Heart left ventricle (tissue), 16 donors: ENCODE data around the gene FGFRL1. TPM values are rescaled to one million over a fixed set of nuclear protein-coding genes. Genes with fewer than 3 reads are reported as not detected.
A peak's percentile ranks its signal among the peaks of the same experiment; 100 is the strongest.

Experiments
- ATAC-seq, 4 donors: fragments of 200-7000 bp; cut with Tn5 transposase; one replicate each; pipeline ENCODE4 v1.9.1; 2020 to 2022; ENCODE audit warnings: moderate library complexity in 4 of 4, mild to moderate bottlenecking in 3 of 4, moderate number of reproducible peaks in 1 of 4
- DNase-seq, 5 donors: peaks; one replicate each; pipeline ENCODE4 v3.0.0-alpha.2; 2020
- H3K27ac ChIP-seq, 12 donors: fragments of 200-600 bp; sonication (generic) in 4 of 12; one replicate each; pipeline versions ENCODE4 v1.5.0 to v1.8.0; 2016 to 2022; ENCODE audit warnings: mild to moderate bottlenecking in 2 of 12
- H3K27me3 ChIP-seq, 9 donors: fragments of 200-600 bp; sonication (generic) in 2 of 9; one replicate each; pipeline versions ENCODE4 v1.5.1 to v1.8.0; 2016 to 2022; ENCODE audit warnings: mild to moderate bottlenecking in 3 of 9
- H3K36me3 ChIP-seq, 9 donors: fragments of 200-600 bp; sonication (generic) in 2 of 9; one replicate each; pipeline versions ENCODE4 v1.5.0 to v1.8.0; 2018 to 2022; ENCODE audit warnings: mild to moderate bottlenecking in 2 of 9
- H3K4me1 ChIP-seq, 12 donors: fragments of 200-600 bp; sonication (generic) in 4 of 12; one replicate each; pipeline versions ENCODE4 v1.5.0 to v1.8.0; 2016 to 2022; ENCODE audit warnings: mild to moderate bottlenecking in 3 of 12
- H3K4me3 ChIP-seq, 12 donors: fragments of 200-600 bp; sonication (generic) in 4 of 12; one replicate each; pipeline versions ENCODE4 v1.5.0 to v1.8.0; 2017 to 2022; ENCODE audit warnings: mild to moderate bottlenecking in 9 of 12, moderate library complexity in 4 of 12
- H3K9me3 ChIP-seq, 12 donors: fragments of 200-600 bp; sonication (generic) in 4 of 12; one replicate each; pipeline versions ENCODE4 v1.5.0 to v1.8.0; 2016 to 2022; ENCODE audit warnings: mild to moderate bottlenecking in 1 of 12
- CTCF ChIP-seq, 12 donors: fragments of 200-600 bp; sonication (generic) in 4 of 12; IDR thresholded peaks; one replicate each; pipeline versions ENCODE4 v1.5.0 to v1.8.0; 2018 to 2022; ENCODE audit warnings: antibody characterized with exemption in 12 of 12, mild to moderate bottlenecking in 5 of 12
- POLR2A ChIP-seq, 2 donors: fragments of 450-650 bp; IDR thresholded peaks; one replicate each; pipeline ENCODE4 v1.6.1; 2017; ENCODE audit warnings: antibody characterized with exemption in 2 of 2, mild to moderate bottlenecking in 2 of 2, moderate library complexity in 2 of 2
- WGBS, 4 donors: extraction: QIAGEN DNeasy Blood & Tissue Kit in 2 of 4; methylation state at CpG; one replicate each; pipeline versions ENCODE4 v1.1.5 to v1.1.7; 2013 to 2018; 5-methylcytosine and 5-hydroxymethylcytosine counted together
- intact Hi-C, 10 donors: fragments of 100-400 bp; cut with DNase I; formaldehyde crosslinking; loops; one replicate each; pipeline versions ENCODE4 v1.11.1 to v1.14.2; 2022
- polyA plus RNA-seq, 2 donors: library from polyadenylated mRNA; stranded (reverse); fragments of 200-250 nt; gene quantifications; one replicate each; pipeline ENCODE4 v1.2.3, GENCODE V29; 2013
- total RNA-seq, 9 donors: library from RNA; depleted of rRNA in 2 of 9; stranded (reverse); fragments of >200 nt in 2 of 9; fragmentation: NEBNext Ultra II Directional in 3 of 9; extraction: Animal tissue kit (Norgen Biotek cat#: 25700) in 3 of 9; gene quantifications; one replicate each; pipeline versions ENCODE4 v1.1.0 to v1.2.4, GENCODE V29; 2016 to 2023
- donor health status: ischemic (EF 13 %, LVEDD 7.1; RV severe dilation, severe dysfunction).
- donor health status: healthy with polysubstance abuse.
- donor health status: DM: no; HTN: yes; CAD: no.
- donor health status: DM: no; HTN: no; CAD: no.
- donor health status: ischemic (EF 25% LVEDD 6.9; RV normal size, moderate dysfunction).
- donor health status: ischemic (EF 25% LVEDD 5.7; RV mildly dilated, moderate dysfunction).
- donor health status: healthy.
- donor health status: DM: yes; HTN: yes; CAD: no.
- donor health status: ischemic (EF 35%, LVEDD 5.7; RV mildly dilated, moderate dysfunction).
- donor health status: nonischemic (EF 11% LVEDD 7.7; RV severe dilation, severe dysfunction).
- donor health status: DM: yes; HTN: yes; CAD: no.
- donor health status: PGD.
- donor health status: ischemic (EF 29% LVEDD 5.4; RV normal size, mild dysfunction).
- donor health status: nonischemic (EF 23%, LVEDD 6.1; RV moderate dilation, normal function).

The FGFRL1 gene
- total and polyA plus RNA-seq, 11 donors = 23.6 to 90.7 (median 30.6) TPM

GRCh38 chr4:1011666-1012033 is 224 bp downstream of the FGFRL1 start:
- peak overlapping the region in 9 of 12 donors; percentile 34 to 72 (median 64) for H3K4me3 ChIP-seq
- TF ChIP-seq POLR2A (IDR thresholded peaks at IDR 0.05) (no peak), CTCF (IDR thresholded peaks at IDR 0.05) (no peak)
- H3K27ac ChIP-seq = no peak overlapping the region
- WGBS, 4 donors = 1 to 2% methylated on average over 69 of the region's 69 CpGs; no CpG with 5 or more reads in 2 of the 4 donors
- intact Hi-C loops = no loop called here
- no peaks in the 10 kb centered on the region for H3K36me3 ChIP-seq
- H3K27me3 ChIP-seq = peaks cover 0 to 26% (median 8%) of the 10 kb centered on the region in 9 donors
- no peaks in the 10 kb centered on the region for H3K9me3 ChIP-seq
- ATAC-seq (no peak), DNase-seq (no peak)
- peaks cover 0 to 31% (median 22%) of the 10 kb centered on the region in 12 donors for H3K4me1 ChIP-seq

GRCh38 chr4:1012034-1012739 is 761 bp downstream of the FGFRL1 start:
- DNase-seq (peak in 1 of 5 donors; percentile 54), ATAC-seq (no peak)
- peaks cover 0 to 21% (median 8%) of the 10 kb centered on the region in 9 donors for H3K27me3 ChIP-seq
- peaks cover 0 to 31% (median 22%) of the 10 kb centered on the region in 12 donors for H3K4me1 ChIP-seq
- 2 to 9% (median 6%) methylated on average over 27 to 69 of the region's 69 CpGs for WGBS, 4 donors
- H3K4me3 ChIP-seq = peak overlapping the region; percentile 17 to 70 (median 51)
- peak overlapping the region in 1 of 12 donors; percentile 26 for H3K27ac ChIP-seq
- H3K36me3 ChIP-seq = no peaks in the 10 kb centered on the region
- H3K9me3 ChIP-seq = no peaks in the 10 kb centered on the region
- intact Hi-C loops = no loop called here
- TF ChIP-seq CTCF (IDR thresholded peaks at IDR 0.05) (no peak), POLR2A (IDR thresholded peaks at IDR 0.05) (no peak)

- Histone ChIP-seq H3K4me1 (peaks cover 0 to 31% (median 22%) of the 10 kb centered on the region in 12 donors), H3K36me3 (no peaks in the 10 kb centered on the region), H3K9me3 (no peaks in the 10 kb centered on the region), H3K4me3 (no peak overlapping the region), H3K27ac (no peak overlapping the region), H3K27me3 (peaks cover 0 to 13% (median under 1%) of the 10 kb centered on the region in 9 donors)
- WGBS, 4 donors = 94 to 97% (median 96%) methylated on average over 34 to 43 of the region's 43 CpGs
- DNase-seq = no peak
- intact Hi-C loops = no loop called here
- no peak for ATAC-seq
- TF ChIP-seq CTCF (IDR thresholded peaks at IDR 0.05) (no peak), POLR2A (IDR thresholded peaks at IDR 0.05) (no peak)
Observed at GRCh38 chr4:1013225-1014073, 2.0 kb downstream of the FGFRL1 start.
